Tibial nerve (tissue), 4 donors: ENCODE results near the gene FBLIM1. TPM values are rescaled to one million over a fixed set of nuclear protein-coding genes. Genes with fewer than 3 reads are reported as not detected.

Experiments used
- DNase-seq, 2 donors: peaks; one replicate each; pipeline ENCODE4 v3.0.0-alpha.2; 2019; ENCODE audit warnings: low spot score in 2 of 2
- H3K27ac ChIP-seq, 4 donors: fragments of 200-600 bp; sonication (generic) in 3 of 4; one replicate each; pipeline ENCODE4 v1.5.1; 2017 to 2019; ENCODE audit warnings: mild to moderate bottlenecking in 1 of 4
- H3K27me3 ChIP-seq, 2 donors: fragments of 200-600 bp; sonication (generic) in 1 of 2; one replicate each; pipeline versions ENCODE4 v1.5.1 to v1.6.0; 2017 to 2019
- H3K36me3 ChIP-seq, 3 donors: fragments of 200-600 bp; sonication (generic); one replicate each; pipeline ENCODE4 v1.5.1; 2018 to 2019
- H3K4me1 ChIP-seq, 4 donors: fragments of 200-600 bp; sonication (generic) in 3 of 4; one replicate each; pipeline ENCODE4 v1.5.1; 2017 to 2019
- H3K4me3 ChIP-seq, 4 donors: fragments of 200-600 bp; sonication (generic) in 3 of 4; one replicate each; pipeline ENCODE4 v1.5.1; 2017 to 2019; ENCODE audit warnings: mild to moderate bottlenecking in 1 of 4, moderate library complexity in 1 of 4
- H3K9me3 ChIP-seq, 4 donors: fragments of 200-600 bp; sonication (generic) in 3 of 4; one replicate each; pipeline ENCODE4 v1.5.1; 2017 to 2019
- CTCF ChIP-seq, 5 experiments: fragments of 200-600 bp in 3 of 5; fragments of 450-650 bp in 2 of 5; sonication (generic) in 3 of 5; IDR thresholded peaks; one replicate each; pipeline ENCODE4 v1.5.1; 2016 to 2019; ENCODE audit warnings: antibody characterized with exemption in 5 of 5, mild to moderate bottlenecking in 3 of 5, moderate library complexity in 2 of 5
- EP300 ChIP-seq, 2 donors: sonication (generic); formaldehyde crosslinking; IDR thresholded peaks; one replicate each; pipeline ENCODE4 v1.6.1; 2017; ENCODE audit warnings: antibody characterized with exemption in 2 of 2, mild to moderate bottlenecking in 1 of 2
- POLR2A ChIP-seq, 2 donors: fragments of 450-650 bp; IDR thresholded peaks; one replicate each; pipeline ENCODE4 v1.6.1; 2017; ENCODE audit warnings: antibody characterized with exemption in 2 of 2, mild to moderate bottlenecking in 2 of 2, moderate library complexity in 2 of 2
- WGBS, 2 donors: methylation state at CpG; one replicate each; pipeline ENCODE4 v1.1.5; 2018; 5-methylcytosine and 5-hydroxymethylcytosine counted together
- total RNA-seq, 4 donors: library from RNA; depleted of rRNA; stranded (reverse); fragments of >200 nt; gene quantifications; one replicate each; pipeline ENCODE4 v1.1.0, GENCODE V29; 2016

Gene FBLIM1
- total RNA-seq, 4 donors from 2014 or later = 33.3 to 46.5 (median 44.1) TPM

GRCh38 chr1:15755646-15756040 is 3.0 kb upstream of the FBLIM1 start:
- no peak overlapping the region for H3K4me3 ChIP-seq
- no peaks in the 10 kb centered on the region for H3K36me3 ChIP-seq
- DNase-seq = no peak
- TF ChIP-seq POLR2A (IDR thresholded peaks at IDR 0.05) = no peak
- TF ChIP-seq CTCF (IDR thresholded peaks at IDR 0.05) = no peak
- TF ChIP-seq EP300 (IDR thresholded peaks at IDR 0.05) = no peak
- WGBS, 2 donors = 80 to 88% methylated on average over 4 of the region's 4 CpGs
- no peaks in the 10 kb centered on the region for H3K9me3 ChIP-seq
- H3K27me3 ChIP-seq = peaks cover 0 to 39% of the 10 kb centered on the region in 2 donors
- no peak overlapping the region for H3K27ac ChIP-seq
- peaks cover 0 to 45% (median 22%) of the 10 kb centered on the region in 4 donors for H3K4me1 ChIP-seq

- 46 to 59% methylated on average over 19 of the region's 21 CpGs for WGBS, 2 donors
- Histone ChIP-seq H3K27ac (peak overlapping the region in 1 of 4 donors; percentile 72), H3K4me1 (peaks cover 0 to 53% (median 24%) of the 10 kb centered on the region in 4 donors), H3K36me3 (no peaks in the 10 kb centered on the region), H3K4me3 (peak overlapping the region in 1 of 4 donors; percentile 44), H3K9me3 (no peaks in the 10 kb centered on the region), H3K27me3 (peaks cover 0 to 39% of the 10 kb centered on the region in 2 donors)
- no peak for DNase-seq
- no peak for TF ChIP-seq CTCF (IDR thresholded peaks at IDR 0.05)
These were observed 2.2 kb upstream of the FBLIM1 start for GRCh38 chr1:15756143-15757015.

- peak overlapping the region in 1 of 4 donors; percentile 44 for H3K4me3 ChIP-seq
- no peaks in the 10 kb centered on the region for H3K9me3 ChIP-seq
- 74 to 82% methylated on average over 9 of the region's 9 CpGs for WGBS, 2 donors
- no peaks in the 10 kb centered on the region for H3K36me3 ChIP-seq
- TF ChIP-seq POLR2A (IDR thresholded peaks at IDR 0.05) (no peak), EP300 (IDR thresholded peaks at IDR 0.05) (no peak), CTCF (IDR thresholded peaks at IDR 0.05) (no peak)
- peak overlapping the region in 2 of 4 donors; percentile 72 to 82 for H3K27ac ChIP-seq
- no peak for DNase-seq
- peaks cover 0 to 39% of the 10 kb centered on the region in 2 donors for H3K27me3 ChIP-seq
- peaks cover 0 to 53% (median 24%) of the 10 kb centered on the region in 4 donors for H3K4me1 ChIP-seq
These were observed 1.5 kb upstream of the FBLIM1 start for GRCh38 chr1:15757016-15757543.

- peaks cover 0 to 39% of the 10 kb centered on the region in 2 donors for H3K27me3 ChIP-seq
- H3K9me3 ChIP-seq = no peaks in the 10 kb centered on the region
- peaks cover 0 to 53% (median 24%) of the 10 kb centered on the region in 4 donors for H3K4me1 ChIP-seq
- no peak for DNase-seq
- no peaks in the 10 kb centered on the region for H3K36me3 ChIP-seq
- peak overlapping the region in 3 of 4 donors; percentile 72 to 82 (median 80) for H3K27ac ChIP-seq
- TF ChIP-seq EP300 (IDR thresholded peaks at IDR 0.05) (no peak), POLR2A (IDR thresholded peaks at IDR 0.05) (no peak), CTCF (IDR thresholded peaks at IDR 0.05) (no peak)
- peak overlapping the region; percentile 32 to 65 (median 50) for H3K4me3 ChIP-seq
- 17 to 21% methylated on average over 15 to 23 of the region's 24 CpGs for WGBS, 2 donors
These were observed 836 bp upstream of the FBLIM1 start for GRCh38 chr1:15757575-15758342.
